ENCODE data around the gene ISYNA1. TPM values are rescaled to one million over a fixed set of nuclear protein-coding genes. Genes with fewer than 3 reads are reported as not detected.

ISYNA1 gene
- total and polyA plus RNA-seq, 2 of the 13 experiments (the other 11 are each of a cell fraction or from before 2014, with no cell fraction given) = 29.6 to 48.5 TPM

DNA sequence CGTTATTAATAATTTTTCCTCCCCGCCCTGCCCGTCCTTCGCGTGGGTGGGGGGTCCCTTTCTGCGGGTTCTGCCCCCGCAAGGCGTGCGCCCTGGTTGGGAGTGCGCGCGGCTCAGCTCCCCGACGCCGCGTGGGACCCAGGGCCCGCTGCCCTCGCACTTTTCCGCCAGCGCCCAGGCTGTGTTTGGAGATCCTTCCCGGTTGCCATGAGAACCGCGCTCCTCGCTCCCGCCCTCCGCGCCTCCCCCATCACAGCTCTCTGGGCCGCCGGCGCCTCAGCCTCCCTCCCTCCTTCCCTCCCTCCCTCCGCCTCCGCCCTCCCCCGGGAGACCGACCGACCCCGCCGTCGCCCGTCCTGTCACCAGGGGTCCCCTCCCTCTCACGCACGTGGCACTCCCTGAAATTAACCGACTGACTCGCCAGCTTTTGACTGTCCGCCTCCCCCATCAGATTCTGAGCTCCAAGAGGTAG lies 21.1 kb downstream of the ISYNA1 start (continued):
- TF ChIP-seq, protein P1, sequence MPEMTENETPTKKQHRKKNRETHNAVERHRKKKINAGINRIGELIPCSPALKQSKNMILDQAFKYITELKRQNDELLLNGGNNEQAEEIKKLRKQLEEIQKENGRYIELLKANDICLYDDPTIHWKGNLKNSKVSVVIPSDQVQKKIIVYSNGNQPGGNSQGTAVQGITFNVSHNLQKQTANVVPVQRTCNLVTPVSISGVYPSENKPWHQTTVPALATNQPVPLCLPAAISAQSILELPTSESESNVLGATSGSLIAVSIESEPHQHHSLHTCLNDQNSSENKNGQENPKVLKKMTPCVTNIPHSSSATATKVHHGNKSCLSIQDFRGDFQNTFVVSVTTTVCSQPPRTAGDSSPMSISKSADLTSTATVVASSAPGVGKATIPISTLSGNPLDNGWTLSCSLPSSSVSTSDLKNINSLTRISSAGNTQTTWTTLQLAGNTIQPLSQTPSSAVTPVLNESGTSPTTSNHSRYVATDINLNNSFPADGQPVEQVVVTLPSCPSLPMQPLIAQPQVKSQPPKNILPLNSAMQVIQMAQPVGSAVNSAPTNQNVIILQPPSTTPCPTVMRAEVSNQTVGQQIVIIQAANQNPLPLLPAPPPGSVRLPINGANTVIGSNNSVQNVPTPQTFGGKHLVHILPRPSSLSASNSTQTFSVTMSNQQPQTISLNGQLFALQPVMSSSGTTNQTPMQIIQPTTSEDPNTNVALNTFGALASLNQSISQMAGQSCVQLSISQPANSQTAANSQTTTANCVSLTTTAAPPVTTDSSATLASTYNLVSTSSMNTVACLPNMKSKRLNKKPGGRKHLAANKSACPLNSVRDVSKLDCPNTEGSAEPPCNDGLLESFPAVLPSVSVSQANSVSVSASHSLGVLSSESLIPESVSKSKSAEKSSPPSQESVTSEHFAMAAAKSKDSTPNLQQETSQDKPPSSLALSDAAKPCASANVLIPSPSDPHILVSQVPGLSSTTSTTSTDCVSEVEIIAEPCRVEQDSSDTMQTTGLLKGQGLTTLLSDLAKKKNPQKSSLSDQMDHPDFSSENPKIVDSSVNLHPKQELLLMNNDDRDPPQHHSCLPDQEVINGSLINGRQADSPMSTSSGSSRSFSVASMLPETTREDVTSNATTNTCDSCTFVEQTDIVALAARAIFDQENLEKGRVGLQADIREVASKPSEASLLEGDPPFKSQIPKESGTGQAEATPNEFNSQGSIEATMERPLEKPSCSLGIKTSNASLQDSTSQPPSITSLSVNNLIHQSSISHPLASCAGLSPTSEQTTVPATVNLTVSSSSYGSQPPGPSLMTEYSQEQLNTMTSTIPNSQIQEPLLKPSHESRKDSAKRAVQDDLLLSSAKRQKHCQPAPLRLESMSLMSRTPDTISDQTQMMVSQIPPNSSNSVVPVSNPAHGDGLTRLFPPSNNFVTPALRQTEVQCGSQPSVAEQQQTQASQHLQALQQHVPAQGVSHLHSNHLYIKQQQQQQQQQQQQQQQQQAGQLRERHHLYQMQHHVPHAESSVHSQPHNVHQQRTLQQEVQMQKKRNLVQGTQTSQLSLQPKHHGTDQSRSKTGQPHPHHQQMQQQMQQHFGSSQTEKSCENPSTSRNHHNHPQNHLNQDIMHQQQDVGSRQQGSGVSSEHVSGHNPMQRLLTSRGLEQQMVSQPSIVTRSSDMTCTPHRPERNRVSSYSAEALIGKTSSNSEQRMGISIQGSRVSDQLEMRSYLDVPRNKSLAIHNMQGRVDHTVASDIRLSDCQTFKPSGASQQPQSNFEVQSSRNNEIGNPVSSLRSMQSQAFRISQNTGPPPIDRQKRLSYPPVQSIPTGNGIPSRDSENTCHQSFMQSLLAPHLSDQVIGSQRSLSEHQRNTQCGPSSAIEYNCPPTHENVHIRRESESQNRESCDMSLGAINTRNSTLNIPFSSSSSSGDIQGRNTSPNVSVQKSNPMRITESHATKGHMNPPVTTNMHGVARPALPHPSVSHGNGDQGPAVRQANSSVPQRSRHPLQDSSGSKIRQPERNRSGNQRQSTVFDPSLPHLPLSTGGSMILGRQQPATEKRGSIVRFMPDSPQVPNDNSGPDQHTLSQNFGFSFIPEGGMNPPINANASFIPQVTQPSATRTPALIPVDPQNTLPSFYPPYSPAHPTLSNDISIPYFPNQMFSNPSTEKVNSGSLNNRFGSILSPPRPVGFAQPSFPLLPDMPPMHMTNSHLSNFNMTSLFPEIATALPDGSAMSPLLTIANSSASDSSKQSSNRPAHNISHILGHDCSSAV (CRISPR knock-in tag; IDR thresholded peaks at IDR 0.05; ENCODE audit: borderline replicate concordance) = no peak
- no peak for TF ChIP-seq SIN3B (IDR thresholded peaks at IDR 0.05; ENCODE audit: low read length)
- no peak for TF ChIP-seq GTF2F1 (IDR thresholded peaks at IDR 0.05; ENCODE audit: low read length)
- TF ChIP-seq SNAPC2 (CRISPR knock-in tag; IDR thresholded peaks at IDR 0.05) = no peak
- no peak for TF ChIP-seq AGO2 (optimal IDR thresholded peaks at IDR 0.05; ENCODE audit: low read depth, low read length)
- TF ChIP-seq, protein P2, sequence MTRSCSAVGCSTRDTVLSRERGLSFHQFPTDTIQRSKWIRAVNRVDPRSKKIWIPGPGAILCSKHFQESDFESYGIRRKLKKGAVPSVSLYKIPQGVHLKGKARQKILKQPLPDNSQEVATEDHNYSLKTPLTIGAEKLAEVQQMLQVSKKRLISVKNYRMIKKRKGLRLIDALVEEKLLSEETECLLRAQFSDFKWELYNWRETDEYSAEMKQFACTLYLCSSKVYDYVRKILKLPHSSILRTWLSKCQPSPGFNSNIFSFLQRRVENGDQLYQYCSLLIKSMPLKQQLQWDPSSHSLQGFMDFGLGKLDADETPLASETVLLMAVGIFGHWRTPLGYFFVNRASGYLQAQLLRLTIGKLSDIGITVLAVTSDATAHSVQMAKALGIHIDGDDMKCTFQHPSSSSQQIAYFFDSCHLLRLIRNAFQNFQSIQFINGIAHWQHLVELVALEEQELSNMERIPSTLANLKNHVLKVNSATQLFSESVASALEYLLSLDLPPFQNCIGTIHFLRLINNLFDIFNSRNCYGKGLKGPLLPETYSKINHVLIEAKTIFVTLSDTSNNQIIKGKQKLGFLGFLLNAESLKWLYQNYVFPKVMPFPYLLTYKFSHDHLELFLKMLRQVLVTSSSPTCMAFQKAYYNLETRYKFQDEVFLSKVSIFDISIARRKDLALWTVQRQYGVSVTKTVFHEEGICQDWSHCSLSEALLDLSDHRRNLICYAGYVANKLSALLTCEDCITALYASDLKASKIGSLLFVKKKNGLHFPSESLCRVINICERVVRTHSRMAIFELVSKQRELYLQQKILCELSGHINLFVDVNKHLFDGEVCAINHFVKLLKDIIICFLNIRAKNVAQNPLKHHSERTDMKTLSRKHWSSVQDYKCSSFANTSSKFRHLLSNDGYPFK (CRISPR knock-in tag; IDR thresholded peaks at IDR 0.05; ENCODE audit: borderline replicate concordance) = no peak
- TF ChIP-seq SCMH1 (CRISPR knock-in tag; IDR thresholded peaks at IDR 0.05; ENCODE audit: borderline replicate concordance) = no peak
- TF ChIP-seq ZNF460 (CRISPR knock-in tag; IDR thresholded peaks at IDR 0.05; ENCODE audit: borderline replicate concordance) = no peak
- TF ChIP-seq KDM2A (CRISPR knock-in tag; IDR thresholded peaks at IDR 0.05; ENCODE audit: borderline replicate concordance, low read depth) = 0 out of 2 replicates have a peak, but pooled peaks have one; percentile 25
- TF ChIP-seq MED13 (CRISPR knock-in tag; IDR thresholded peaks at IDR 0.05) = 0 out of 2 replicates have a peak, but pooled peaks have one; percentile 18
- TF ChIP-seq GZF1 (CRISPR knock-in tag; IDR thresholded peaks at IDR 0.05) = no peak
- TF ChIP-seq, protein P3, sequence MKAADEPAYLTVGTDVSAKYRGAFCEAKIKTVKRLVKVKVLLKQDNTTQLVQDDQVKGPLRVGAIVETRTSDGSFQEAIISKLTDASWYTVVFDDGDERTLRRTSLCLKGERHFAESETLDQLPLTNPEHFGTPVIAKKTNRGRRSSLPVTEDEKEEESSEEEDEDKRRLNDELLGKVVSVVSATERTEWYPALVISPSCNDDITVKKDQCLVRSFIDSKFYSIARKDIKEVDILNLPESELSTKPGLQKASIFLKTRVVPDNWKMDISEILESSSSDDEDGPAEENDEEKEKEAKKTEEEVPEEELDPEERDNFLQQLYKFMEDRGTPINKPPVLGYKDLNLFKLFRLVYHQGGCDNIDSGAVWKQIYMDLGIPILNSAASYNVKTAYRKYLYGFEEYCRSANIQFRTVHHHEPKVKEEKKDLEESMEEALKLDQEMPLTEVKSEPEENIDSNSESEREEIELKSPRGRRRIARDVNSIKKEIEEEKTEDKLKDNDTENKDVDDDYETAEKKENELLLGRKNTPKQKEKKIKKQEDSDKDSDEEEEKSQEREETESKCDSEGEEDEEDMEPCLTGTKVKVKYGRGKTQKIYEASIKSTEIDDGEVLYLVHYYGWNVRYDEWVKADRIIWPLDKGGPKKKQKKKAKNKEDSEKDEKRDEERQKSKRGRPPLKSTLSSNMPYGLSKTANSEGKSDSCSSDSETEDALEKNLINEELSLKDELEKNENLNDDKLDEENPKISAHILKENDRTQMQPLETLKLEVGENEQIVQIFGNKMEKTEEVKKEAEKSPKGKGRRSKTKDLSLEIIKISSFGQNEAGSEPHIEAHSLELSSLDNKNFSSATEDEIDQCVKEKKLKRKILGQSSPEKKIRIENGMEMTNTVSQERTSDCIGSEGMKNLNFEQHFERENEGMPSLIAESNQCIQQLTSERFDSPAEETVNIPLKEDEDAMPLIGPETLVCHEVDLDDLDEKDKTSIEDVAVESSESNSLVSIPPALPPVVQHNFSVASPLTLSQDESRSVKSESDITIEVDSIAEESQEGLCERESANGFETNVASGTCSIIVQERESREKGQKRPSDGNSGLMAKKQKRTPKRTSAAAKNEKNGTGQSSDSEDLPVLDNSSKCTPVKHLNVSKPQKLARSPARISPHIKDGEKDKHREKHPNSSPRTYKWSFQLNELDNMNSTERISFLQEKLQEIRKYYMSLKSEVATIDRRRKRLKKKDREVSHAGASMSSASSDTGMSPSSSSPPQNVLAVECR (CRISPR knock-in tag; IDR thresholded peaks at IDR 0.05; ENCODE audit: borderline replicate concordance) = no peak; the same call in 1 of the 2 replicates
- no peak for TF ChIP-seq FOXA3 (CRISPR knock-in tag; IDR thresholded peaks at IDR 0.05)
- no peak for TF ChIP-seq ZNF20 (CRISPR knock-in tag; IDR thresholded peaks at IDR 0.05)
- no peak for TF ChIP-seq HOXA5 (CRISPR knock-in tag; IDR thresholded peaks at IDR 0.05)
